AG04449 (cell line): ENCODE results near the gene PPEF2.

Experiments used
- CTCF ChIA-PET: fragments of 350-600 bp; formaldehyde crosslinking; extraction: SDS; loops from one replicate; lab custom pipeline; 2021; ENCODE audit warnings: antibody characterized with exemption; lab: Yijun Ruan, JAX
- POLR2A ChIA-PET: fragments of 400-600, 350-600 bp; formaldehyde crosslinking; extraction: SDS; loops from one replicate; lab custom pipeline; 2020; ENCODE audit warnings: antibody characterized with exemption, inconsistent platforms; lab: Yijun Ruan, JAX
- DNase-seq: peaks from one replicate; pipeline ENCODE4 v3.0.0-alpha.2; 2010; ENCODE audit warnings: low read depth, low spot score
- H3K4me3 ChIP-seq: 2 replicates; pipeline ENCODE4 v1.5.1; 2011; ENCODE audit warnings: low read depth, mild to moderate bottlenecking, control low read depth, low read length
- TF ChIP-seq, protein P1 (sequence below): IDR thresholded peaks from one replicate; pipeline ENCODE4 v1.5.1; 2011; ENCODE audit warnings: mild to moderate bottlenecking, moderate library complexity, low read length, control low read depth, inconsistent platforms; ENCODE audit not compliant: insufficient read depth; ENCODE audit errors: missing control alignments

The PPEF2 gene

GRCh38 chr4:75902352-75902751 is at the start of gene PPEF2:
PPEF2 (minus strand) TSS chr4:75902452; CDS start chr4:75896325, 6,127 bp downstream.
- no peak for DNase-seq
- ChIA-PET CTCF (interaction anchor here (1.6 kb wide), 1 partner anchor 14 kb away, joined by 6 read pairs; no protein-coding TSS in a partner anchor), POLR2A (no interaction called here)
- no peak within 1 kb of the TSS for H3K4me3 ChIP-seq
- TF ChIP-seq, protein P1, sequence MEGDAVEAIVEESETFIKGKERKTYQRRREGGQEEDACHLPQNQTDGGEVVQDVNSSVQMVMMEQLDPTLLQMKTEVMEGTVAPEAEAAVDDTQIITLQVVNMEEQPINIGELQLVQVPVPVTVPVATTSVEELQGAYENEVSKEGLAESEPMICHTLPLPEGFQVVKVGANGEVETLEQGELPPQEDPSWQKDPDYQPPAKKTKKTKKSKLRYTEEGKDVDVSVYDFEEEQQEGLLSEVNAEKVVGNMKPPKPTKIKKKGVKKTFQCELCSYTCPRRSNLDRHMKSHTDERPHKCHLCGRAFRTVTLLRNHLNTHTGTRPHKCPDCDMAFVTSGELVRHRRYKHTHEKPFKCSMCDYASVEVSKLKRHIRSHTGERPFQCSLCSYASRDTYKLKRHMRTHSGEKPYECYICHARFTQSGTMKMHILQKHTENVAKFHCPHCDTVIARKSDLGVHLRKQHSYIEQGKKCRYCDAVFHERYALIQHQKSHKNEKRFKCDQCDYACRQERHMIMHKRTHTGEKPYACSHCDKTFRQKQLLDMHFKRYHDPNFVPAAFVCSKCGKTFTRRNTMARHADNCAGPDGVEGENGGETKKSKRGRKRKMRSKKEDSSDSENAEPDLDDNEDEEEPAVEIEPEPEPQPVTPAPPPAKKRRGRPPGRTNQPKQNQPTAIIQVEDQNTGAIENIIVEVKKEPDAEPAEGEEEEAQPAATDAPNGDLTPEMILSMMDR, result no peak

DNA sequence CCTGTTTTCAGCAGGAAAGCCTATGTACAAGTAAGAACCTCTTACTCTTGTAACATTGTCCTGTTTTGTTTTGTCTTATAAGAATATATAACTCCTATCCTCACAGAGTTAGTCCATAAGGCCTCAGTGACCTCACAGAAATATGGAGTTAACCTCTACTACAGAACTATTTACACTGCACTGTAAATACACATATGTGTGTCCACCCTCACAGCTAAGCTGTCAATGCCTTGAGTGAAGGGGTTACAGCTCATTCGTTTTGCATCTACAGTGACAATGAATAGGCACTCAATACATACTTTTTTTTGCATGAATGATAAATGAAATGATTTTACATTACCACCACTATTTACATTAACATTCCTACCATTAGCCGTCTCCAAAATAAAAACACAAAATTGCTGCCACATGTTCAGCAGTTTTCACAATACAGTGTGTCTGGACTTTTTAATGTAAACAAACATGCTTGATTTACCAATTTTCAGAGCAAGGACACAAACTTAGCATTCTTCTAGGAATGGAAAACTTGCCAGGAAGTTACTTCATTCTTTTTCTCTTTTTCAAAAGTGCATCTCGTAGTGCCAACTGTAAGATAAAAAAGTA is 48.1 kb upstream of the PPEF2 start:
- CTCF ChIA-PET, result interaction anchor here (0.6 kb wide), 1 partner anchor 42 kb away, joined by 3 read pairs; no protein-coding TSS in a partner anchor
- TF ChIP-seq, protein P1, result no peak
- DNase-seq, result no peak
- H3K4me3 ChIP-seq, result no peak overlapping the region
- POLR2A ChIA-PET, result no interaction called here

DNA sequence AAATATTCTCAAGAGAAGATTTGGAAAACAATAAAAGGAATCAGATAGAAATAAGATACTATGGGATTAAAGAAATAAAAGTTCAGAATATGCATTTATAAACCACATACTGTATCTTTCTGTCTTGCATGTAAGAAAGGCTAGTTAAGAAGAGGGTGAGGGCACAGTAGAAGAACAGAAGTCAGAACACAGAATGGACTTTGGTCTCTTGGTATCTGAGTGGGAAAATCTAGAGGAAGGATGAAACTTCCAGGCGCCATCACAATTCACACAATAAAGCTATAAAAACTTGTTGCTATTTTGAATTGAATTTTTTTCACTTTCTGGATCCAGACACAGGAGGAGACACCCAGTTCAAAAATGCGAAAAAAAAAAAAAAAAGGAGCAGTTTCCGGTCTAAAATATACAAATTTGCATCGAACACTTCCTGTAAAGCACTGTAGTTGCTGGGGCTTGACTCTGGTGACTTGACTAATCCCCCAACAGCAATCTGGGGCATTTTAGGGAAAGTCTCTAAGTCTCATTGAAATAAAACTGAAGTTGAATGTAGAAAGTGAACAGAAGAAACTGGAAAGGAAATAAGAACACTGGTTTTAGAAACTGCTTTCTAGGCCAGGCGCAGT is 46.7 kb upstream of the PPEF2 start:
- CTCF ChIA-PET, result no interaction called here
- POLR2A ChIA-PET, result no interaction called here
- H3K4me3 ChIP-seq, result no peak overlapping the region
- DNase-seq, result no peak
- TF ChIP-seq, protein P1, result no peak

DNA sequence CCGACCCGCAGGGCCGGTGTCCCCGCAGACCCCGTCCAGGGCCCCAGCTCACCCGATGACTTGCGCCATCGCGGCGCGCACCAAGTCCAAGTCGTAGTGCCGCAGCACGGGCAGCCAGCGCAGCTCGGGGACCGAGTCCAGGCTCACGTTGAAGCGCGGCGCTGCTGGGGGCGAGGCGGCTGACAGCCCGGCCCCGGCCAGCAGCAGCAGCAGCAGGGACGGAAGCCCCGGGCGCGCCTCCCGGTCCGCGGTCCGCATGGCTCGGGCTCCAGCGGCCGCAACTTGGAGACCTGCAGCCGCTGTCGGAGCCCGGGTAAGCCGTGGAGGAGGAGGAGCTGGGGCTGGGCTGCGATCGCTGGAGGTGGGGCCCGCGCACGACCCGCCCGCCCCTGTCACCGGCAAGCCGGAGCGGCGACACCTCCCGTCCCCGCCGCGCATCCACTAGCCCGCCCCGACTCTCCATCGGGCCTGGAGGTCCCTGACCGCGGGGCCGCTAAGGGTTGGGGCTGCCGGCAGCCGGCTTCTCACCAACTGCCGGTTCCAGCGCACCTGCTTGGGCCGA is 38.5 kb upstream of the PPEF2 start, which contains the start of gene NAAA:
NAAA (minus strand) TSS at position 322 of the 562 bp plus-strand sequence; CDS start at position 258, 64 bp downstream.
- TF ChIP-seq, protein P1, result no peak
- no peak for DNase-seq
- POLR2A ChIA-PET, result no interaction called here
- CTCF ChIA-PET, result interaction anchor here (1.2 to 3.0 kb wide), 3 partner anchors 13 to 46 kb away, joined by 5 to 17 read pairs (median 6); no protein-coding TSS in a partner anchor
- H3K4me3 ChIP-seq, result peak within 1 kb of the TSS; percentile 74

DNA sequence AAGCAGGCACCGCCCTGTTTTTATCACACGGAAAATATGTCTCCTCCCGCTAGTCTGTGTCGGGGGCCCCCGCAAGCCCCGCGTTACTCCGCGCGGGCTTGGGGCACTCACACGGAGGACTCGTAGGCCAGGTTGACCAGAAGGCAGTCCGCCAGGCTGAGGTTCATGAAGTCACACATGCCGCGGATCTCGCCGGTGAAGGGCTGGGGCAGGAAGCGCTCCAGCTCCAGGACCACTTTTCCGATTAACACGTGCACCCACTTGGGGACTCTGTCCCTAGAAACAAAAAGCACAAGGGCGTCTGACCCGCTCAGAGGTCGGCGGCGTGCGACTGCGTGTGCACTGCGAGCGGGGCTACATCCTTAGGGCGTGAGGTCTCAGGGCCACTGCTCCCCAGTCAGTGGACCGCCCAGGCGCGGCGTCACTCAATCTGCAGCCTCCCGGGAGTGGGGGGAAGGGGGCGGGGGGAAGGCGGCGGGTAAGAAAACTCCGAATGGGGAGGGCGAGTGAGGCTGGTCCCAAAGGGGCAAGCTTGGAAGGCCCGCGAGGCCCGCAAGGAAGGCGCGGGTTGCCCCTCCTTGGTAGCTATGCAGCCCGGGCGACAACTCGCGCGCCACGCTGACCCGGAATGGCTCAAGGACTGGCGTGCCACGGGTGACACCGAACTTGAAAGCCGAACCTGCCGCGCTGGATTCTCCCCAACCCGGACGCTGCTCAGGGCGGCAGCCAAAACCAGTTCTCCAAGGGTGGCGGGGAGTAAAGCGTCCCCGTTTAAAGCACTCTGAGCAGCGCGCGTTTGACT is 37.8 kb upstream of the PPEF2 start:
- CTCF ChIA-PET, result interaction anchor here (1.2 to 3.0 kb wide), 3 partner anchors 13 to 240 kb away, joined by 3 to 17 read pairs (median 5); no protein-coding TSS in a partner anchor
- POLR2A ChIA-PET, result no interaction called here
- DNase-seq, result no peak
- TF ChIP-seq, protein P1, result no peak
- H3K4me3 ChIP-seq, result peak overlapping the region; percentile 74

GRCh38 chr4:75935628-75936027 is 33.4 kb upstream of the PPEF2 start:
- TF ChIP-seq, protein P1, result no peak
- CTCF ChIA-PET, result interaction anchor here (1.6 kb wide), 1 partner anchor 41 kb away, joined by 5 read pairs; no protein-coding TSS in a partner anchor
- POLR2A ChIA-PET, result no interaction called here

More at GRCh38 chr4:75935628-75936027, 33.4 kb upstream of the PPEF2 start:
- H3K4me3 ChIP-seq, result no peak overlapping the region
- no peak for DNase-seq
